ENCODE measurements around the gene RAB11FIP4.

DNA sequence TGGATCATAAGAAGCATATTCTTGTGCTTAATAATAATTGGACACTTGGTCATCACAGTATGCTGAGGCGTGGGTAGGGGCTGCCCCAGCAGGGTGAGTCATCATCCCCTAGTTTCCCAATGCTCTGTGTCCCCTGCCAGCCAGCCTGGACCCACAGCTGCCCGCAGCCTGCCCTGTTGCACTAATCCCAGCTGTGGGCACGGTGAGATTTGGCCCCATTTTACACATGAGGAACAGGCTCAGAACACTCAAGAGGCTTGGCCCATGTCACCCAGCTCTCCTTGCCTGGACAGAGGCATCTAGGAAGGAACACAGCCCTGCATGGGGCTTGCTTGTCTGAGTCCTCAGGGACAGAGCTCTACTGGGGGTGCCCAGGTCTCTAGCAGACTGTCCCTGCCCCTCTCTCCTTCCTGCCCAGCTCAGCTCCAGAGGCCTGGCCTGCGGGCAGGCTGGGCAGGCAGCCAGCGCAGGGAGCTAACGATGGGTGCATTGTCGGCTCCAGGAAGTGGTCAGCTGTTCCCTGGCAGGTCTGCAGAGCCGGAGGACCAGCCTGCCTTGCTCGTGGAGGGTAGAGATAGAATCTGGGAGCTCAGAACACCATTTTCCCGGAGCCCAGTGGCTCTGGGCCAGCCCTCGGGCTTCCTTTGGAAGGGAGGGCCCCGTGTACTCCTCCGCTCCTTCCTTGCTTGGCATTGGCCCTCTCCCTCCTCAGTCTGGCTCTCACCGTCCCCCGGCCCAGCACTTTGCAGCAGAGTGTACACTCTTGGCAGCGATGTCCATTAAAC is 189.4 kb downstream of the RAB11FIP4 start:
- TF ChIP-seq, protein P1, sequence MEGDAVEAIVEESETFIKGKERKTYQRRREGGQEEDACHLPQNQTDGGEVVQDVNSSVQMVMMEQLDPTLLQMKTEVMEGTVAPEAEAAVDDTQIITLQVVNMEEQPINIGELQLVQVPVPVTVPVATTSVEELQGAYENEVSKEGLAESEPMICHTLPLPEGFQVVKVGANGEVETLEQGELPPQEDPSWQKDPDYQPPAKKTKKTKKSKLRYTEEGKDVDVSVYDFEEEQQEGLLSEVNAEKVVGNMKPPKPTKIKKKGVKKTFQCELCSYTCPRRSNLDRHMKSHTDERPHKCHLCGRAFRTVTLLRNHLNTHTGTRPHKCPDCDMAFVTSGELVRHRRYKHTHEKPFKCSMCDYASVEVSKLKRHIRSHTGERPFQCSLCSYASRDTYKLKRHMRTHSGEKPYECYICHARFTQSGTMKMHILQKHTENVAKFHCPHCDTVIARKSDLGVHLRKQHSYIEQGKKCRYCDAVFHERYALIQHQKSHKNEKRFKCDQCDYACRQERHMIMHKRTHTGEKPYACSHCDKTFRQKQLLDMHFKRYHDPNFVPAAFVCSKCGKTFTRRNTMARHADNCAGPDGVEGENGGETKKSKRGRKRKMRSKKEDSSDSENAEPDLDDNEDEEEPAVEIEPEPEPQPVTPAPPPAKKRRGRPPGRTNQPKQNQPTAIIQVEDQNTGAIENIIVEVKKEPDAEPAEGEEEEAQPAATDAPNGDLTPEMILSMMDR (conservative IDR thresholded peaks at IDR 0.05; ENCODE audit: low read length), result no peak
- TF ChIP-seq EZH2phosphoT487 (IDR thresholded peaks at IDR 0.05; ENCODE audit: borderline replicate concordance), result no peak
